ENCODE results near the gene FAM72A.
"Not testable (repeated sequence)": the region's sequence is repeated elsewhere in the genome, so short reads cannot be mapped to it uniquely, and the experiment has no call there.

DNA sequence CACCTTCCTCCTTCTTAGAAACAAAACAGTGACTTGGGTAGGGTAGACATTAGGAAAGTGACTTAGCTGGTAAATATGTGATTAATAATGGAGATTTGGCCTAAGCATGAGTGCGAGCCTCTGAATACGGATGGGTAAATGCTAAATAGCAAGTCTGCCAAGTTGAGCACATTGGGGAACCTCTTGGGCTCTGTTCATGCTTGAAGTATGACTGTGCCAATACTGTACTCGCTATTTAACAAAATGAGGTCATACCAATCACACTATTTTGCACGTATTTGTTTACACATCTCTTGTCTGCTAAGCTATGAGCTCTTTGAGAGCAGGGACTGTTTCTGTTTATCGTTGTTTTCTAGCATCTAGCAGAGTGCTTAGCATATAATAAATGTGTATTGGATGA, 24.2 kb upstream of the FAM72A start:
- TF ChIP-seq SP1 (IDR thresholded peaks at IDR 0.05); SUZ12 (IDR thresholded peaks at IDR 0.05); LEF1 (IDR thresholded peaks at IDR 0.05; ENCODE audit: borderline replicate concordance); HDGF (IDR thresholded peaks at IDR 0.05; ENCODE audit: borderline replicate concordance); ARNT (IDR thresholded peaks at IDR 0.05): not testable (repeated sequence)
